SK-N-SH (cell line): ENCODE data around the gene THOP1.

Source experiments
- CTCF ChIP-seq: fragments of 200-600 bp; sonication (generic); IDR thresholded peaks from 2 replicates; pipeline ENCODE4 v1.6.1; 2017; ENCODE audit warnings: antibody characterized with exemption, mild to moderate bottlenecking, moderate library complexity
- ELF1 ChIP-seq: IDR thresholded peaks from 2 replicates; pipeline ENCODE4 v1.4.0; 2012
- FOSL2 ChIP-seq: IDR thresholded peaks from 2 replicates; pipeline ENCODE4 v1.4.0; 2012; ENCODE audit warnings: low read depth, mild to moderate bottlenecking, moderate library complexity, borderline replicate concordance
- NRF1 ChIP-seq: IDR thresholded peaks from 2 replicates; pipeline ENCODE4 v1.6.1; 2012; ENCODE audit warnings: low read depth, mild to moderate bottlenecking, low read length
- RAD21 ChIP-seq: IDR thresholded peaks from 2 replicates; pipeline ENCODE4 v1.6.1; 2012; ENCODE audit warnings: mild to moderate bottlenecking, low read length
- RCOR1 ChIP-seq: fragments of 150-350 bp; IDR thresholded peaks from 2 replicates; pipeline ENCODE4 v1.6.1; 2017; ENCODE audit warnings: antibody characterized with exemption, low read length
- RXRA ChIP-seq: IDR thresholded peaks from 2 replicates; pipeline ENCODE4 v1.4.0; 2012; ENCODE audit warnings: low read depth, mild to moderate bottlenecking, borderline replicate concordance
- SIN3A ChIP-seq: IDR thresholded peaks from 2 replicates; pipeline ENCODE4 v1.6.1; 2012; ENCODE audit warnings: low read depth, mild to moderate bottlenecking, low read length, moderate library complexity, borderline replicate concordance
- SMC3 ChIP-seq: IDR thresholded peaks from 2 replicates; pipeline ENCODE4 v1.6.1; 2012; ENCODE audit warnings: low read depth, low read length, improper control_type of control experiment
- TAF1 ChIP-seq: IDR thresholded peaks from 2 replicates; pipeline ENCODE4 v1.6.1; 2012; ENCODE audit warnings: low read depth, mild to moderate bottlenecking, low read length, moderate library complexity, borderline replicate concordance
- YY1 ChIP-seq: IDR thresholded peaks from 2 replicates; pipeline ENCODE4 v1.4.0; 2012; ENCODE audit warnings: low read depth, mild to moderate bottlenecking

GRCh38 chr19:2800506-2800905 is 15.2 kb downstream of the THOP1 start:
- TF ChIP-seq SIN3A (no peak), TAF1 (no peak), CTCF (no peak), RAD21 (no peak), RCOR1 (no peak), ELF1 (no peak), NRF1 (no peak), YY1 (no peak), FOSL2 (no peak), SMC3 (no peak), RXRA (no peak)
